Neural cell (in vitro differentiated cells): ENCODE measurements around the gene PPM1H. TPM values are rescaled to one million over a fixed set of nuclear protein-coding genes. Genes with fewer than 3 reads are reported as not detected.

ENCODE experiments used
- H2AFZ ChIP-seq: fragments of 200-600, 300-800 bp; sonication (generic), shearing (Covaris generic); 2 replicates; pipeline ENCODE4 v1.6.0; 2014; ENCODE audit warnings: low read depth, mild to moderate bottlenecking, antibody characterized with exemption, low read length, moderate library complexity
- H3F3A ChIP-seq: fragments of 200-600 bp; shearing (Covaris generic); 2 replicates; pipeline ENCODE4 v1.6.1; 2016; ENCODE audit warnings: mild to moderate bottlenecking, moderate library complexity, mixed read lengths, antibody characterized with exemption, low read length; ENCODE audit not compliant: insufficient read depth, poor library complexity, severe bottlenecking
- H3K27ac ChIP-seq: fragments of 200-600, 300-800 bp; sonication (generic), shearing (Covaris generic); 2 replicates; pipeline ENCODE4 v1.5.1; 2014; ENCODE audit warnings: mild to moderate bottlenecking, low read length, moderate library complexity
- H3K27me3 ChIP-seq: fragments of 300-800, 200-600 bp; sonication (generic), shearing (Covaris generic); 2 replicates; pipeline ENCODE4 v1.6.0; 2014; ENCODE audit warnings: mild to moderate bottlenecking, low read depth, low read length, moderate library complexity; ENCODE audit not compliant: insufficient read depth
- H3K36me3 ChIP-seq: fragments of 300-800, 200-600 bp; sonication (generic), shearing (Covaris generic); 2 replicates; pipeline ENCODE4 v1.5.1; 2014; ENCODE audit warnings: mild to moderate bottlenecking, antibody characterized with exemption, low read length, moderate library complexity; ENCODE audit not compliant: insufficient read depth
- H3K4me2 ChIP-seq: fragments of 300-800, 200-600 bp; sonication (generic), shearing (Covaris generic); 2 replicates; pipeline ENCODE4 v1.6.0; 2014; ENCODE audit warnings: mild to moderate bottlenecking, low read length
- H3K4me3 ChIP-seq: fragments of 300-800, 200-600 bp; sonication (generic), shearing (Covaris generic); 2 replicates; pipeline ENCODE4 v1.5.1; 2014; ENCODE audit warnings: mild to moderate bottlenecking, low read length, moderate library complexity
- H3K79me2 ChIP-seq: fragments of 200-600 bp; shearing (Covaris generic); replicated peaks from 2 replicates; pipeline ENCODE4 v1.6.0; 2014; ENCODE audit warnings: mild to moderate bottlenecking, low read length, moderate library complexity; ENCODE audit not compliant: insufficient read depth
- H3K9ac ChIP-seq: fragments of 300-800, 200-600 bp; sonication (generic), shearing (Covaris generic); 2 replicates; pipeline ENCODE4 v1.6.1; 2016; ENCODE audit warnings: mild to moderate bottlenecking, low read length, mixed read lengths
- H3K9me2 ChIP-seq: fragments of 200-600 bp; shearing (Covaris generic); 2 replicates; pipeline ENCODE4 v1.6.1; 2016; ENCODE audit warnings: mild to moderate bottlenecking, low read length, mixed read lengths; ENCODE audit not compliant: insufficient read depth
- H3K9me3 ChIP-seq: fragments of 200-600, 300-800 bp; sonication (generic), shearing (Covaris generic); 2 replicates; pipeline ENCODE4 v1.6.1; 2016; ENCODE audit warnings: mild to moderate bottlenecking, mixed run types, low read length, moderate library complexity, mixed read lengths
- H4K20me1 ChIP-seq: fragments of 200-600 bp; shearing (Covaris generic); 2 replicates; pipeline ENCODE4 v1.6.1; 2016; ENCODE audit warnings: mild to moderate bottlenecking, mixed run types; ENCODE audit not compliant: insufficient read depth
- CTCF ChIP-seq: fragments of 450-650 bp; IDR thresholded peaks from 2 replicates; pipeline ENCODE4 v1.5.1; 2014; ENCODE audit warnings: antibody characterized with exemption, mild to moderate bottlenecking, moderate library complexity; ENCODE audit not compliant: poor library complexity, severe bottlenecking
- EP300 ChIP-seq: fragments of 450-650 bp; conservative IDR thresholded peaks from 2 replicates; pipeline ENCODE4 v1.6.1; 2014; ENCODE audit warnings: antibody characterized with exemption, mild to moderate bottlenecking, moderate library complexity; ENCODE audit not compliant: poor library complexity, severe bottlenecking
- EZH2 ChIP-seq: fragments of 200-600, 300-800 bp; shearing (Covaris generic), sonication (generic); IDR thresholded peaks from 2 replicates; pipeline ENCODE4 v1.6.1; 2014; ENCODE audit warnings: antibody characterized with exemption, low read length, borderline replicate concordance, mild to moderate bottlenecking; ENCODE audit not compliant: insufficient read depth, poor library complexity, severe bottlenecking
- MXI1 ChIP-seq: fragments of 450-650 bp; conservative IDR thresholded peaks from 2 replicates; pipeline ENCODE4 v1.6.1; 2014; ENCODE audit warnings: antibody characterized with exemption, mild to moderate bottlenecking; ENCODE audit not compliant: poor library complexity, severe bottlenecking
- POLR2AphosphoS5 ChIP-seq: IDR thresholded peaks from 2 replicates; pipeline ENCODE4 v1.6.1; 2012
- RAD21 ChIP-seq: fragments of 450-650 bp; conservative IDR thresholded peaks from 2 replicates; pipeline ENCODE4 v1.6.1; 2014; ENCODE audit warnings: antibody characterized with exemption, mild to moderate bottlenecking, moderate library complexity
- REST ChIP-seq: IDR thresholded peaks from 2 replicates; pipeline ENCODE4 v1.6.1; 2012; ENCODE audit warnings: borderline replicate concordance
- SMC3 ChIP-seq: fragments of 450-650 bp; conservative IDR thresholded peaks from 2 replicates; pipeline ENCODE4 v1.6.1; 2014; ENCODE audit warnings: antibody characterized with exemption, mild to moderate bottlenecking, moderate library complexity; ENCODE audit not compliant: poor library complexity
- TAF1 ChIP-seq: IDR thresholded peaks from 2 replicates; pipeline ENCODE4 v1.6.1; 2012; ENCODE audit warnings: low read depth
- polyA plus RNA-seq: library from polyadenylated mRNA; depleted of rRNA; stranded (reverse); fragments of >200 nt; gene quantifications from 2 replicates; pipeline ENCODE4 v1.2.3, GENCODE V29; 2014

PPM1H gene
- polyA plus RNA-seq, 1 donor from 2014 or later: 3.9 TPM

GRCh38 chr12:62802984-62803383, 132.0 kb downstream of the PPM1H start:
- no peaks in the 10 kb centered on the region for H3K9me2 ChIP-seq
- H4K20me1 ChIP-seq: no peaks in the 10 kb centered on the region
- H3K9ac ChIP-seq: no peak overlapping the region
- no peak overlapping the region for H3K27ac ChIP-seq
- TF ChIP-seq POLR2AphosphoS5 (no peak), CTCF (no peak), MXI1 (no peak), REST (no peak), SMC3 (no peak), TAF1 (no peak), EP300 (no peak), RAD21 (no peak), EZH2 (no peak)
- H3K79me2 ChIP-seq: no peaks in the 10 kb centered on the region
- H3K36me3 ChIP-seq: no peaks in the 10 kb centered on the region
- no peak overlapping the region for H3K4me2 ChIP-seq
- H3K27me3 ChIP-seq: no peaks in the 10 kb centered on the region
- H2AFZ ChIP-seq: no peak overlapping the region
- H3F3A ChIP-seq: no peaks in the 10 kb centered on the region
- H3K9me3 ChIP-seq: no peaks in the 10 kb centered on the region
- no peak overlapping the region for H3K4me3 ChIP-seq

GRCh38 chr12:62802321-62802720, 132.6 kb downstream of the PPM1H start:
- no peak for TF ChIP-seq MXI1
- no peak for TF ChIP-seq SMC3
- no peak for TF ChIP-seq EP300
- TF ChIP-seq EZH2: no peak
- TF ChIP-seq TAF1: no peak
- TF ChIP-seq CTCF: no peak
- TF ChIP-seq REST: no peak
- TF ChIP-seq POLR2AphosphoS5: no peak
- no peak for TF ChIP-seq RAD21
- Histone ChIP-seq H2AFZ (no peak overlapping the region), H3F3A (no peaks in the 10 kb centered on the region), H3K9me2 (no peaks in the 10 kb centered on the region), H3K79me2 (no peaks in the 10 kb centered on the region), H3K4me3 (no peak overlapping the region), H3K36me3 (no peaks in the 10 kb centered on the region), H3K9ac (no peak overlapping the region), H4K20me1 (no peaks in the 10 kb centered on the region), H3K9me3 (no peaks in the 10 kb centered on the region), H3K27me3 (no peaks in the 10 kb centered on the region), H3K27ac (no peak overlapping the region), H3K4me2 (no peak overlapping the region)
